Activated naive CD4-positive, alpha-beta T cell treated with anti-CD3 and anti-CD28 coated beads, Interleukin-2, amount 50 U/mL, for 72 hours (primary cell): Measurements from ENCODE around the gene BCAR3. TPM values are rescaled to one million over a fixed set of nuclear protein-coding genes. Genes with fewer than 3 reads are reported as not detected.

Experiments
- ATAC-seq, 2 donors: fragments of 150-1000 bp; cut with Tn5 transposase; 2 replicates each; pipeline ENCODE4 v1.10.0; 2021; ENCODE audit warnings: mild to moderate bottlenecking in 2 of 2, moderate library complexity in 2 of 2
- DNase-seq, 2 donors: peaks; one replicate each; pipeline ENCODE4 v3.0.0; 2021 to 2022; ENCODE audit warnings: low spot score in 2 of 2
- H3K27ac Mint-ChIP-seq, 2 donors: one replicate each; pipeline ENCODE4 v1.8.0; 2022; ENCODE audit warnings: mild to moderate bottlenecking in 2 of 2, mixed read lengths in 2 of 2
- H3K36me3 Mint-ChIP-seq, 2 donors: one replicate each; pipeline ENCODE4 v1.8.0; 2022; ENCODE audit warnings: mixed read lengths in 2 of 2
- H3K9me3 Mint-ChIP-seq, 2 donors: one replicate each; pipeline ENCODE4 v1.8.0; 2022; ENCODE audit warnings: mixed read lengths in 2 of 2
- total RNA-seq, 2 donors: library from RNA; stranded (reverse); gene quantifications; one replicate each; pipeline ENCODE4 v1.2.3, GENCODE V29; 2022

BCAR3 gene
- total RNA-seq = under 1 TPM; 0.25 to 0.72 TPM

- H3K36me3 Mint-ChIP-seq = peaks cover 5 to 6% of the 10 kb centered on the region in 2 donors
- H3K27ac Mint-ChIP-seq = no peak within 1 kb of the TSS
- no peaks in the 10 kb centered on the region for H3K9me3 Mint-ChIP-seq
Measured at GRCh38 chr1:93681101-93681988, at the start of gene BCAR3. Gene BCAR3, minus strand, starts transcription at chr1:93681837. Its CDS starts 6,907 bp downstream, at chr1:93674930.

DNA sequence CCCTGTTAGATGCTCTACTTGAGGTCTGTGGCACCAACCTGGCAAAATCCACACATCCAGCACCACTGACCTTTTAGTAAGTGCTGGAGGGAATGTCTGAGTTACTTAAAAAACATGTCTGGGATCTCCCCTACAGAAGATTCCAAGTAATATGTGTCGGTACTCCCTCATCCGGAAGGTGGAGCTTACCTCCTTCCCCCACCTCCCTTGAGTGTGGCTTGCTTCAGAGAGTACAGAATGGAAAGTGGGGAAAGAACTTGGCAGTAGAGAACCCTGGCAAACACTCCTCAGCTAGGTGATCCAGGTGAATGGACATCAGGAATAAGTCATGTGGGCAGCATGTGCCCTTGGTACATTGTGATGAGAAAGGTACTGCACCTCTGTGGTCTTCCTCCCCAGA lies 49.0 kb upstream of the BCAR3 start:
- DNase-seq (no peak), ATAC-seq (no peak)
- no peaks in the 10 kb centered on the region for H3K9me3 Mint-ChIP-seq
- H3K36me3 Mint-ChIP-seq = no peaks in the 10 kb centered on the region
- peak overlapping the region in 1 of 2 donors; percentile 35 for H3K27ac Mint-ChIP-seq

More at GRCh38 chr1:93681101-93681988, at the start of gene BCAR3:
- DNase-seq = peak in 1 of 2 donors; percentile 26
- peak; percentile 62 to 73 for ATAC-seq

DNA sequence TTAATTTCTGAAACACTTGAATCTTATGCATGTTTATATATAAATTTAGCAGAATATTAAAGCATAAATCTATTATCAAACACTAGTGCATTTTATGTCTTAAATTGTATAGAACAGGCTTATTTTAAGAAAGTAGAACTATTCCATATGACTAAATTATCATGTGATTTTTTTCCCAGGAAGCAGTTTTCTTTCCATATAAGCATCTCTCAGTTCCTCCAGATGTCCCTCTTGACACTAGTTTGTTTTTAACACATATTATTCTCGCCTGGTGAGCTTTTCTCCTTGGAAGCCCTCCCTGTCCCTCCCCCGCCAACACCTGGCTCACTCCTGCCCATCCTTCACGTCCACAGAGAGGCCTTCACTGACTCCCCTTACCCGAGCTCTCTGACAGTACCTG lies 48.3 kb upstream of the BCAR3 start:
- H3K36me3 Mint-ChIP-seq = no peaks in the 10 kb centered on the region

DNA sequence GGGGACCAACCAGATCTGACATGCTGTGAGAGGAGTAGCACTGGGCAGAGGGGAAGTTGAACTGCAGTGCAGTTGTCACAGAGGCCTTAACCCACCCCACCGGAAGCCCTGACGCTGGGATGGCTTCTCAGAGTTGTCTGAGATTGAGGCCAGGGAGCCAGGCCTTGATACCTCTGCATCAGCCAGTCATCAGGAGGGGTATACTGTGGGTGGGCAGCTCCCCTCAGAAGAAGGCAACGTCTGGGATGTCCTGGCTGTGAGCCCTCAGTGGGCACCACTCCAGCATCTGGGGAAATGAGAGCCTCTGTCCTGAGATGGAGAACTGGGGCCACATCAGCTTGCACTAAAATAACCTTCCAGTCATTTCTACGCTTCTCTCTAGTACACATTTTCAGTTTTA lies 47.9 kb upstream of the BCAR3 start:
- no peaks in the 10 kb centered on the region for H3K36me3 Mint-ChIP-seq
- H3K27ac Mint-ChIP-seq = no peak overlapping the region
- DNase-seq (no peak), ATAC-seq (no peak)
- H3K9me3 Mint-ChIP-seq = no peaks in the 10 kb centered on the region

More for the DNA sequence above, 48.3 kb upstream of the BCAR3 start:
- no peak overlapping the region for H3K27ac Mint-ChIP-seq
- no peaks in the 10 kb centered on the region for H3K9me3 Mint-ChIP-seq
- ATAC-seq = no peak
- DNase-seq = no peak

- Mint-ChIP-seq H3K9me3 (no peaks in the 10 kb centered on the region), H3K27ac (no peak overlapping the region), H3K36me3 (no peaks in the 10 kb centered on the region)
- no peak for ATAC-seq
- no peak for DNase-seq
Measured at GRCh38 chr1:93728480-93729131, 47.0 kb upstream of the BCAR3 start.

DNA sequence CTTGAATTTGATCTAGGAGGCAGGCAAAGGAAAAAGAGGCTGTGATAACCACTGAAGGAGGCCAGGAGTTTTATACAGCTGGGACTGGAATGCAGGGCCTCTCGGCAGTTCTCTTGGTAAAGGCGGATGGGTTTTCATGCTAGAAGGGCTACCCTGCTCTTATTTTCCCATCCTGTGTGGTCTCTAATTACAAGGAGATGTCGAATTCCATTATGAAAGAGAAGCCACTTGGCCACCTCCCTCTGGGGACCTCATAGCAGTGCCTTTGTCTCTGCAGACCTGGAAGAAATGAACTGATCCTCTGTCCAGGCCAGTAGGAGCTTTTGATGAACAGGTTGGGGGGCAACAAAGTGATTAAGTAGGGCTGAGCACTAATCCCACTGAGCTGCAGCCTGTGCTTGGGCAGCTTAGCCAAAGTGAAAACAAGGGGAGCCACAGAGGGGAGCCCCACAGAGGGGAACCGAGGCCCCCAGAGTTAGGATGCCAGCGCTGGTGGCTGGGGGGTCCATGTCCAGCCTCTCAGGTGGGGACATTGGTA lies 42.2 kb upstream of the BCAR3 start:
- ATAC-seq = no peak

DNA sequence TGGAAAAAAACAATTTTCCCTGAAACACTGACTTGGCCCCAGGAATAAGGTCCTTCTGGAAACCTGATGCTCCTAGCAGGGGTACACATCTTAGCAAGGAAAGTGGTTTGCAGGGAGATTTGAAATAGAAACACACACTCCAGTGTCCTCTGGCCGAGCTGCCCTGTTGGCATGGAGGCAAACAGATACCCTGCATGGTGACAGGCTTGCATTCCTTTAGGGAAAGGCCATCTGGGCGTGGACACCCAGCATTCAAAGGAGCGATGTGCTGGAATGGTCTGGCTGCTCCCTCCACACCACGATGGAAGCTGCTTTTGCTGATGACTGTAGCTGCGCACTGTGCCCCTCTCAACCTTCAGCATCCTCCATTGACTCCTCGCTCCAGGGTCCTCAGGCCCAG lies 41.5 kb upstream of the BCAR3 start:
- no peak for DNase-seq
- no peaks in the 10 kb centered on the region for H3K36me3 Mint-ChIP-seq
- no peak overlapping the region for H3K27ac Mint-ChIP-seq
- peaks cover 0 to under 1% of the 10 kb centered on the region in 2 donors for H3K9me3 Mint-ChIP-seq
- ATAC-seq = no peak

More for the DNA sequence above, 42.2 kb upstream of the BCAR3 start:
- H3K9me3 Mint-ChIP-seq = no peaks in the 10 kb centered on the region
- H3K27ac Mint-ChIP-seq = no peak overlapping the region
- DNase-seq = no peak
- H3K36me3 Mint-ChIP-seq = no peaks in the 10 kb centered on the region

DNA sequence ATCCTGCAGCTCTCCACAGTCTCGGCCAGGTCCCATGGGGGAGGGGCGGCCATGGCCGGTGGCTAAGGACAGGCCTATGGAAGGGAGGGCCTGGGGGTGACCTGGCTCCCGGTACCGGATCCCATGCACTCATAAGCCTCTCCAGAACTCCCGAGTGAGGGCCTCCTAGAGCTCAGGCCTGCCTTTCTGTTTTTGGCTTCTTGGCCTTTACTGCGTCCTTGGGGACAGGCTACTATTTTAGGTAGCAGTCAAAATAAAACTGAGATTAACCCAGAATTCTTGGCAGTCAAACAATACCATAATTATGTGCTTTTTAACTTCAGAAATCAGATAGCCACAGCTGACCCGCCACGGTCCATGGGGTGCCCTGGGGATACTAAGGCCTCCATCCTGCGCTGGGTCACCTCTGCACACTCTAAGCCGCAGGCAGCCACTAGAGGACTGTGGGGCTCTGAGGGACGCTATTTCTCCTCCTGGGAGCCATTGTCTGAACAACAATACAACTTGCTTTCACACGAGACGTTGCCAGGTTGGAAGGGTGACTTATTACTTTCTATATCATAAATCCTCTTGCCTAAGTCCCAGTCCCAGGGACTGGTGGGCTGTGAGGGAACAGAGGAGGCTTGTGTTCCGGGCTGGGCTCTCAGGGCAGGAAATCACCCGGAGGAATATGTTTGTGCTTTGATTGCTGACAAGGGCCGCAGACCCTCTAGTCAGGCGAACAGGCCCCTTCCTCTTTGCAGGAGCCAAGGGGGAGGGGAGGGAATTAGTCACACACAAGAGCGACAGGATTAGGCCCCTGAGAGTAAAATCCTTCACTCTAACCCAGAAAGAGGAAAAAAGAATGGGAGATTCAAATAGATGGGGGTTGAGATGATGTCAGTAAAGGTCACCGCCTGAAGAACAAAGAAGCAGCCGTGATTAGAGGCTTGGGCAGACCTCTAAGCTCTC lies 40.7 kb upstream of the BCAR3 start:
- H3K27ac Mint-ChIP-seq = peak overlapping the region in 1 of 2 donors; percentile 50
- DNase-seq = no peak
- peaks cover 0 to 3% of the 10 kb centered on the region in 2 donors for H3K9me3 Mint-ChIP-seq
- ATAC-seq = no peak
- peaks cover under 1 to 7% of the 10 kb centered on the region in 2 donors for H3K36me3 Mint-ChIP-seq

DNA sequence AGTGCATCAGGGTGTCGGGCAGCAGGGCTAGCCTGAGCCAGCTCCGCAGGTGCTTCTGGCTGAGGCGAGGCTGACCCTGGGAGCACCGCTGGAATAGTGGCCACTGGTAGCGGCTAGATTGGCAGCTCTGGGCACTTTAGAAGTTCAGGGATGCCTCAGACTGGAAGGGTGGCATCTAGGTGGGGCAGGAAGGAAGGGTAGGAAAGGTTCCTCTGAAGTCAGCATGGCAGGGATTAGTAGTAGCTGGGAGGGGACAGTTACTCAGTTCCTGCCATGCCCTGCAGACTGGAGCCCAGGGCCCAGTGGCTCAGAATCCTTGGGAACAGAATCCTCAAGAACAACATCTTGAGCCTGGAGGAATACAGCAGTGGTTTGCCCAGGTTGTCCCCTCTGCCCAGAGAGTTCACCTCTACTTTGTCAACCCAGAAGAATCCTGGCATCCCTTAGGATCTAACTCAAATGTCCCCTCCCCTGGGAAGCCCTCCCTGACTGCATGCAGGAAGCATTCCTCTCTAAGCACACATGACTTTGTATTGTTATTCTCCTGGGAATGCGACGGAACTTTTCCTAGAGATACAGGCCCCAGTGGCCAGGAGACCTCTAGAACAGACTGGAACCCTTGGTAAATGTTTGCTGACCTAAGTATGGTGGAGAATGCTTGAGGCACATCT lies 39.5 kb upstream of the BCAR3 start:
- Mint-ChIP-seq H3K27ac (no peak overlapping the region), H3K9me3 (peaks cover 7 to 10% of the 10 kb centered on the region in 2 donors), H3K36me3 (peaks cover 6 to 18% of the 10 kb centered on the region in 2 donors)
- DNase-seq (no peak), ATAC-seq (no peak)

DNA sequence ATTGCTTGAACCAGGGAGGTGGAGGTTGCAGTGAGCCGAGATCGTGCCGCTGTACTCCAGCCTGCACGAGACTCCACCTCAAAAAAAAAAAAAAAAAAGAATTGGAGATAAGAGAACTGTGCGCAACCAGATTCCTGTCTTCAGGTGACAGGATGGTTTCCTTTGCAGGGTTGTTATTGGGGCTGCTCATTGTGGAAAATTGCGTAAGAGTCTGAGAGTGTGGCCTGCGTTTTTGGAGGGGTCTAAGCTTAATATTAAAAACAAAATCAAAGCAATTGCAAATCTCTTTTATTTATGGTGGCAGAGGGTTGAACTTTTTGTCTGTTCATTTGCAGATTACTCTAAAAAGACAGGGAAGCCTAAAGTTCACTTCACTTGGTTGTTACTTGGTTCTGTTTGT lies 36.0 kb upstream of the BCAR3 start:
- no peak for ATAC-seq
- DNase-seq = no peak
- H3K27ac Mint-ChIP-seq = no peak overlapping the region
- peaks cover 6 to 18% of the 10 kb centered on the region in 2 donors for H3K36me3 Mint-ChIP-seq
- peaks cover 7 to 10% of the 10 kb centered on the region in 2 donors for H3K9me3 Mint-ChIP-seq

DNA sequence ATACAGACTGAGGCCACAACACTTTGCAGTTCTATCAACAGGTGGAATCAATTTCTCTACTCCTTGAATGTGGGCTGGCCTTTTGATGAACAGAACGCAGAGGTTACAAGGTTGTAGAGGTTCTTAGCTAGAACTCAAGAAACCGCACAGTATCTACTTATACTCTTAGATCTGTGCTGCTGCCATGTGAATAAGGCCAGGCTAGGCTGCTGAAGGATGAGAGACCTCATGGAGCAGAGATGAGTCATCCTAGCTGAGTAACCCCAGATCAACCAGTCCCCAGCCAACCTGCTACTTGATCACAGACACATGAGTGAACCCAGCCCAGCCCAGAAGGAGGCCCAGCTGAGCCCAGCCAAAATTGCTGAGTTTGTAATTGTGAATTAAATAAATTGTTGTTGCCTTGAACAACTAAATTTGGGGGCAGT lies 35.3 kb upstream of the BCAR3 start:
- H3K9me3 Mint-ChIP-seq = peaks cover 7 to 10% of the 10 kb centered on the region in 2 donors
- peaks cover 6 to 18% of the 10 kb centered on the region in 2 donors for H3K36me3 Mint-ChIP-seq
- H3K27ac Mint-ChIP-seq = no peak overlapping the region
- ATAC-seq = peak; percentile 83 to 92
- no peak for DNase-seq

DNA sequence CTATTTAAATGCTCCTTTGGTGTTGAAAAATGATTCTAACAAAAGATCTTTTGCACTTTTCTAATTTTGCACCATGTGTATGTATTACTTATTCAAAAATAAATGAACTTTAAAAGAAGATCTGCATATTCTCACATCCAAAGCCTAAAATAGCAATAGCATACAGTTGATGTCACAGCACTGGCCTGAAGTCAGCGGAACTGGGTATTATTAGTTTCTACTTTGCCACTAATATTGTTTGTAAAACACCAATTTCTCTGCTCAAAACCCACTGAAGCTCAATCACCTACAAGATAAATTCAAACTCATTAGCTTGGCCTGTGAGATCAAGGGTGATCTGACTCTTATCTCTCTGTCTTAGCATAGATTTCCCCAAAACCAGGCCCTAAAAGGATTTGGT lies 34.5 kb upstream of the BCAR3 start:
- H3K9me3 Mint-ChIP-seq = peaks cover 7 to 10% of the 10 kb centered on the region in 2 donors
- no peak for ATAC-seq
- no peak for DNase-seq
- H3K27ac Mint-ChIP-seq = peak overlapping the region in 1 of 2 donors; percentile 53
- peaks cover 9 to 18% of the 10 kb centered on the region in 2 donors for H3K36me3 Mint-ChIP-seq

DNA sequence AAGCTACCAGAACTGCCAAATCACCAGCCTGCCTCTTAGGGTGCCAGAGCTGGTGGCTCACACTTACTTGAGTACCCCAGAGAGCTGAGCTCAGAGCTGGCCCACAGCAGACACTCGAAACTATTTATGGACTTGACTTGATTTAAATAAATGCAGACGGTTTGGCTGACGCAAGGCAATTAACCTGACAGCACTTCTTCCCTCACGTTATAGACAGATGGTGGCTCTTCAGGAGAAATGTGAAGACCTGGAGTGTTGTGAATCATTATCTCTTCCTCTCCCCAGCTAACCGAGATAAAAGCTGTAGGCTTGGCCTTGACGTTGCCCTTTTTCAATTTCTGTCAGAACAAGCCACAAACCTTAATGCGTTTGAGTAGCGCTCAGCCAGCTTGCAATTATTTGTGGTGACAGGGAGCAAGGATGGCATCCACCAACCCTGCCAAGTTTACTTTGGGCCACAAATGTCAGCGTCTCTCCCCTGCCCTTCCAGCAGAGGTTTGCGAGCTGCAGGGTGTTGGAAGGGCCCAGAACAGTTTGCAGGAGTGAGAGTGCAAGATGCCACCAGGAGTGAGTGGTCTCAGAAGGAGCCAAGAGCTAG lies 34.0 kb upstream of the BCAR3 start:
- Mint-ChIP-seq H3K9me3 (peaks cover 7 to 10% of the 10 kb centered on the region in 2 donors), H3K36me3 (peaks cover 14 to 18% of the 10 kb centered on the region in 2 donors), H3K27ac (peak overlapping the region; percentile 16 to 53)
- ATAC-seq (peak; percentile 77 to 83), DNase-seq (peak in 1 of 2 donors; percentile 39)

- peaks cover 7 to 10% of the 10 kb centered on the region in 2 donors for H3K9me3 Mint-ChIP-seq
- peaks cover 15 to 18% of the 10 kb centered on the region in 2 donors for H3K36me3 Mint-ChIP-seq
- no peak for DNase-seq
- no peak overlapping the region for H3K27ac Mint-ChIP-seq
- no peak for ATAC-seq
Measured at GRCh38 chr1:93714356-93714755, 32.7 kb upstream of the BCAR3 start.

GRCh38 chr1:93713341-93713740 lies 31.7 kb upstream of the BCAR3 start:
- Mint-ChIP-seq H3K27ac (no peak overlapping the region), H3K36me3 (peaks cover 15 to 18% of the 10 kb centered on the region in 2 donors), H3K9me3 (peaks cover 7 to 10% of the 10 kb centered on the region in 2 donors)
- ATAC-seq (no peak), DNase-seq (no peak)
